ENCODE measurements around the gene TTC23. TPM values are rescaled to one million over a fixed set of nuclear protein-coding genes. Genes with fewer than 3 reads are reported as not detected.
A peak's percentile ranks its signal among the peaks of the same experiment; 100 is the strongest.

Gene TTC23
- total RNA-seq, 1 donor from 2014 or later: 25.0 TPM

GRCh38 chr15:99176757-99177156 is 72.6 kb downstream of the TTC23 start:
- H3K36me3 Mint-ChIP-seq (ENCODE audit: low read depth): peaks cover 9% of the 10 kb centered on the region
- TF ChIP-seq CTCF (IDR thresholded peaks at IDR 0.05): no peak
- H3K27me3 Mint-ChIP-seq (ENCODE audit: low read depth): no peaks in the 10 kb centered on the region
- H3K27ac Mint-ChIP-seq (ENCODE audit: unreplicated experiment): no peak overlapping the region
- H3K4me3 Mint-ChIP-seq (ENCODE audit: unreplicated experiment): no peak overlapping the region
- no peaks in the 10 kb centered on the region for H3K9me3 Mint-ChIP-seq (ENCODE audit: low read depth)
- no peak for DNase-seq (ENCODE audit: low spot score)
- peaks cover 23% of the 10 kb centered on the region for H3K4me1 Mint-ChIP-seq (ENCODE audit: low read depth)

GRCh38 chr15:99174567-99175395 is 74.6 kb downstream of the TTC23 start:
- no peak for DNase-seq (ENCODE audit: low spot score)
- Mint-ChIP-seq H3K36me3 (ENCODE audit: low read depth) (peaks cover 9% of the 10 kb centered on the region), H3K27me3 (ENCODE audit: low read depth) (no peaks in the 10 kb centered on the region), H3K27ac (ENCODE audit: unreplicated experiment) (no peak overlapping the region), H3K4me1 (ENCODE audit: low read depth) (peaks cover 21% of the 10 kb centered on the region), H3K9me3 (ENCODE audit: low read depth) (no peaks in the 10 kb centered on the region), H3K4me3 (ENCODE audit: unreplicated experiment) (no peak overlapping the region)
- no peak for TF ChIP-seq CTCF (IDR thresholded peaks at IDR 0.05)

- no peak overlapping the region for H3K27ac Mint-ChIP-seq (ENCODE audit: unreplicated experiment)
- H3K36me3 Mint-ChIP-seq (ENCODE audit: low read depth): peaks cover 9% of the 10 kb centered on the region
- no peak for TF ChIP-seq CTCF (IDR thresholded peaks at IDR 0.05)
- DNase-seq (ENCODE audit: low spot score): no peak
- peaks cover 31% of the 10 kb centered on the region for H3K4me1 Mint-ChIP-seq (ENCODE audit: low read depth)
- H3K9me3 Mint-ChIP-seq (ENCODE audit: low read depth): no peaks in the 10 kb centered on the region
- H3K4me3 Mint-ChIP-seq (ENCODE audit: unreplicated experiment): no peak overlapping the region
- H3K27me3 Mint-ChIP-seq (ENCODE audit: low read depth): no peaks in the 10 kb centered on the region
Measured at GRCh38 chr15:99172989-99173388, 76.4 kb downstream of the TTC23 start.

GRCh38 chr15:99172171-99172570 is 77.2 kb downstream of the TTC23 start:
- Mint-ChIP-seq H3K27me3 (ENCODE audit: low read depth) (no peaks in the 10 kb centered on the region), H3K36me3 (ENCODE audit: low read depth) (peaks cover 12% of the 10 kb centered on the region), H3K4me3 (ENCODE audit: unreplicated experiment) (no peak overlapping the region), H3K9me3 (ENCODE audit: low read depth) (no peaks in the 10 kb centered on the region), H3K27ac (ENCODE audit: unreplicated experiment) (no peak overlapping the region), H3K4me1 (ENCODE audit: low read depth) (peaks cover 34% of the 10 kb centered on the region)
- no peak for TF ChIP-seq CTCF (IDR thresholded peaks at IDR 0.05)
- DNase-seq (ENCODE audit: low spot score): no peak

- peak; percentile 60 for TF ChIP-seq CTCF (IDR thresholded peaks at IDR 0.05)
- H3K36me3 Mint-ChIP-seq (ENCODE audit: low read depth): peaks cover 14% of the 10 kb centered on the region
- peak overlapping the region; percentile 96 for H3K27ac Mint-ChIP-seq (ENCODE audit: unreplicated experiment)
- no peaks in the 10 kb centered on the region for H3K27me3 Mint-ChIP-seq (ENCODE audit: low read depth)
- no peak for DNase-seq (ENCODE audit: low spot score)
- H3K4me1 Mint-ChIP-seq (ENCODE audit: low read depth): peaks cover 31% of the 10 kb centered on the region
- no peaks in the 10 kb centered on the region for H3K9me3 Mint-ChIP-seq (ENCODE audit: low read depth)
- no peak overlapping the region for H3K4me3 Mint-ChIP-seq (ENCODE audit: unreplicated experiment)
Measured at GRCh38 chr15:99170476-99171065, 78.8 kb downstream of the TTC23 start.

Measured in chondrocyte (in vitro differentiated cells).